GM21381 (cell line): ENCODE results near the gene UBR3.
"Not testable (repeated sequence)": the region's sequence is repeated elsewhere in the genome, so short reads cannot be mapped to it uniquely, and the experiment has no call there.

Experiments
- ATAC-seq: cut with Tn5 transposase; IDR thresholded peaks from one replicate; pipeline ENCODE4 v1.9.1; 2021; ENCODE audit warnings: mild to moderate bottlenecking, moderate library complexity; ENCODE audit not compliant: unreplicated experiment

UBR3 gene

DNA sequence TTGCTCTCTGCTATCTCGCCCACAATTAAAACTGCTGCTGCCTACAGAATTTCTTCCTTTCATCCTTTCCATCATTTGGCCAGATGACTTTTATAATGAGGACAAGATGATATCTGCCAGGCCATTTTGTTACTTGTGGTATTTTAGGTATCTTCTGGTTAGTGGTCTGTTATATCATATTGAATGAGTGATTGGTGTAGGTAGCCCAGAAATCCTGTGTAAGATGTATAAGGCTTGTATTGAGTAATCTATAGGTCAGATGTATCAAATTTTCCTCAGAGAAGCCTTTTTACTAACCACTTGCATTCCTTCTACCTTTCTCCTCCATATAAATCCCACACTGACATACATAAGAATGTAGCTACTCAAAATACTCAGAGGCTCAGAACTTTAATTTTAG lies 118.3 kb downstream of the UBR3 start:
- ATAC-seq = no peak

DNA sequence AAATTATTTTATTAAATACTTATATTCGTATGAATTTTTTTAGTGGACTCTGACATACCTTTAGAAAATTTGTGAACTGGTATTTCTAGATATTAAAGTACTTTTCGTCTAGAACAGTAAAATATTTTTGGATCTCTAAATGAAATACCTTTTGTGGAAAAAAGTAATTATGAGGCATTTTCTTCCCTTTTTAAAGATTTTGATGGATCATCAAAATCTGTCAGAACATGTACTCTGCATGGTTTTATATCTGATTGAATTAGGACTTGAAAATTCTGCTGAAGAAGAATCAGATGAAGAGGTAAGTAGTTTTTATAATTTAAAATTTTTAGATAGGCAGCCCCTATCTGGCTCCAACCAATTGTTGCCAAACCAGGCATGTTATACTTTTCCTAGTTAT lies 118.8 kb downstream of the UBR3 start:
- no peak for ATAC-seq

DNA sequence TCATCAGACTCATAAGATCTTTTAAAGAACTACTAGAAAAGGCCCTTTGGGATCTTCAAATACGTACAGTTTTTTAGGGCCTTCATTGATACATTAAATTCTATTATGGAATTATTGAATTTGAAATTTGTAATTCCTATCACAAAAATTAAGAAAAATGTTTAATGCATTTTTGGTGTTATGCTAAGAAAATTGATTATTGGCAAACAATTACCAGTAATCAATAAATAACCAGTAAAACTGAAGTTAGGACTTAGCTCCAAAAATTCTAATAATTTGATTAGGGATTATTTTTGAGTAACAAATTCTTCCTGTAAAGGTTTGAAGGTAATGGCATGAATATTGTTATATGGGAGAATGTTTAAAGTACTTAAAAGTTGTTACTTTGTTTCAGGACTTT lies 119.3 kb downstream of the UBR3 start:
- no peak for ATAC-seq

DNA sequence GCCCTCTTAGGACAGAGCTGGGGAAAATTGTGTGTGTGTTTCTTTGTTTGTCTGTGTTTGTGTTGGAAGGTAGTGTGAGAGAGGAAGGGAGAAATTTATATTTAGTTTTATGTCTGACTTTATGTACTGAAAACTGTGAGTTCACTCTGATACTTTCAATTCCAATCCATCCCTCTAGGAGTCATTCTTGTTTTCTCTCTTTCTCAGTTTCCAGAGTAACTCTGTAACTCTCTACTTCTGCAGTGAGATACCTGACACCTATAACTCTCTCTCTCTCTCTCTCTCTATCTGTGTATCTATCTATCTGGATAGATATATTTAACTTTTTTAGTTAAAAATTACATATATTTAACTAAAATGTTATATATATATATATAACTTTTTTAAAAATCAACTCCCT lies 128.7 kb downstream of the UBR3 start:
- no peak for ATAC-seq

DNA sequence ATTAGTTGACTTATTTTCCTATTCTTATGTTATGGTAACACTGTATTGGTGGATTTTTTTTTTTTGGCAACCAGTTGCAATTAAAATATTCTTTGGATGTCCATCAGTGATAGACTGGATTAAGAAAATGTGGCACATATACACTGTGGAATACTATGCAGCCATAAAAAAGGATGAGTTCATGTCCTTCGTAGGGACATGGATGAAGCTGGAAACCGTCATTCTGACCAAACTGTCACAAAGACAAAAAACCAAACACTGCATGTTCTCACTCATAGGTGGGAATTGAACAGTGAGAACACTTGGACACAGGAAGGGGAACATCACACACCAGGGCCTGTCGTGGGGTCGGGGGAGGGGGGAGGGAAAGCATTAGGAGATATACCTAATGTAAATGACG lies 130.0 kb downstream of the UBR3 start:
- not testable (repeated sequence) for ATAC-seq

DNA sequence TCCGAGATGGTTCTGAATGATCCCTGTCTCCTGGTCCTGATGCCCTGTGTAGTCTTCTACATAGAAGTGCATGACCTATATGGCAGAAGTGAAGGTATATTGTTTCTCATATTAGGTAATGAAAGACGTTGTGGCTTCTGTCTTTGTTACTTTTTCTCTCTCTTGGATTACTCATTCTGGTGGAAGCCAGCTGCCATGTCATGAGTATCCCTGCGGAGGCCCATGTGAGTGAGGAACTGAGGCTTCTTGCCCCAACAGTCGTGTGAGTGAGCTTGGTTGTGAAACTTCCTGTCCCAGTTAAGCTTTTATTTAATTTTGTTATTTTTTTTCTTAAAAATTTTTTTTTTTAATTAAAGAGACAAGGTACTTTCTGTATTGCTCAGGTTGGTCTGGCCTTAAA lies 134.7 kb downstream of the UBR3 start:
- ATAC-seq = no peak

DNA sequence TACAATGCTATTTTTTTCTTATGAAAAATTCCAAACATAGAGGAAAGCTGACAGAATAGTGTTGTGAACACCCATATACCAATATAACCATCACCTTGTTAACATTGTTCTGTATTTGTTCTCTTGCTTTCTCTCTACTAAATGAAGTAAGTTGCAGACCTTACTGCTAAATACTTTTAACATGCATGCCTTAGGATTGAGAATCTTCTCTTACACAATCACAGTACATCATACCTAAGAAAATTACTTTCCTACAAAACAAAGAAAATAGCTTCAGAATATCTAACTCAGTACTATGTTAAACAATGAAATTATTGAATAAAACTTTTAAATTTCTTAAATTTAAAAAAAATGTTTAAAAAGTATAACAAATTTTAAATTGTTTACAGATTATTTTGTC lies 136.5 kb downstream of the UBR3 start:
- ATAC-seq = no peak

DNA sequence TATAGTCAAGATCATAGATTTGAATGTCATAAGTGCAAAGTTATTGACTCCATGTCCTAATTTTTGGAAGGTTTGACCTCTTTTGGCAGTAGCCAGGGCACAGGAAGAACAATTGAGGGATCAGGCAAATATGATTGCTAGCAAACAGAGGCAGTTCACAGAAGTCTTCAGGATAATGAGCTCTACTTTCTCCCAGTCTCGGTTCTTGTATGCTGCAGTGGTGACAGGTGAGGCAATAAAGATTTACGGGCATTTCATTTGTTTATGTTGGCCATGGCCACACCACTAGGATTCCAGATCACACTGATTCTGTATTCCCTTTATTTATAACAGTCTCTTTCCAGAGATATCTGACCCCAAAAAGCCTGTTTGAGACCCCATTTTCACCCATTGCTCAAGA lies 137.5 kb downstream of the UBR3 start:
- no peak for ATAC-seq

DNA sequence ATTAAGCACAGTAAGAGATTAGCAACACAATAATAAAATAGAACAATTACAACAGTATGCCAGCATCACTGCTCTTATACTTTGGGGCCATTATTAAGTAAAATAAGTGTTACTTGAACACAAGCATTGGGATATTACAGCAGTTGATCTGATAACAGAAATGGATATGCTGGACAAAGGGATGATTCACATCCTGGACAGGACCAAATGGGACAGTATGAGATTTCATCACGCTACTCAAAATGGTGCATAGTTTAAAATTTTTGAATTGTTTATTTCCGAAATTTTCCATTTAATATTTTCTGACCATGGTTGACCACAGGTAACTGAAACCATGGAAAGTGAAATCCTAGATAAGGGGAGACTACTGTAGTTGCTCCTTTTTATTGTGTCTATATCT lies 138.2 kb downstream of the UBR3 start:
- ATAC-seq = no peak

DNA sequence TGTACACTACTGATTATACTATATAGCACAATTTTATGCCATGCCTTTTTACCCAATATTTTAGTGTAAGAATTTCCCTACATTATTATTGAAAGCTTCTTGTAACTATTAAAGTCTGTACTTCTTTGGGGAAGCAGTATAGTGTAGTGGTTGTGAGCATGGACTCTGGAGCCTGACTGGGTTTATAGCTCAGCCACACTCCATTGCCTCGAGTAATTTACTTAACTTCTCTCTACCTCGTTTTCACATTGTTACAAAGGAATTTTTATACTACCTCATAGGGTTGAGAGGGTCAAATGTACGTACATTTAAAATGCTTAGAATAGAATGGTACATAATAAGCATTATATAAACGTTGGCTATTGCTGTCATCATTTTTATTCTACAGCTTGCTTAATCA lies 139.2 kb downstream of the UBR3 start:
- ATAC-seq = no peak

DNA sequence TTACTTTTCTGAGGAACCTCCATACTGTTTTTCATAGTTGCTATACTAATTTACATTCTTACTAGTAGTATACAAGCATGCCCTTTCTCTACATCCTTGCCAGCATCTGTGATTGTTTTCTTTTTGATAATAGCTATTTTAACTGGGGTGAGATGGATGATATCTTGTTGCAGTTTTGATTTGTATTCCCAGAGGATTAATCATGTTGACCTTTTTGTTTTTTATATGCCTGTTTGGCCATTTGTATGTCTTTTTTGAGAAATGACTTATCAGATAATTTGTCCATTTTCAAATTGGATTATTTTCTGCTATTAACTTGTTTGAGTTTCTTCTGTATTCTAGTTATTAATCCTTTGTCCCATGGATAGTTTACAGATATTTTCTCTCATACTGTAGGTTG lies 141.5 kb downstream of the UBR3 start:
- no peak for ATAC-seq

DNA sequence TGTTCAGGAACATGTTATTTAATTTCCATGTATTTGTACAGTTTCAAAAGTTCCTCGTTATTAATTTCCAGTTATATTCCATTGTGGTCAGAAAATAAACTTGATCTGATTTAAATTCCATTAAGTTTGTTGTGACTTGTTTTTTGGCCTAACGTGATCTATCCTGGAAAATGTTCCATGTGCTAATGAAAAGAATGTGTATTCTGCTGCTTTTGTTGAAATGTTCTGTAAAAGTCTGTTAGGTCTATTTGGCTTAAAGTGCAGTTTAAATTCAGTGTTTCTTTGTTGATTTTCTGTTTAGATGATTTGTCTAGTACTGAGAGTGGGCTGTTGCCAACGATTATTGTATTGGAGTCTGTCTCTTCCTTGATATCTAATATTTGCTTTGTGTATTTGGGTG lies 148.0 kb downstream of the UBR3 start:
- ATAC-seq = no peak

DNA sequence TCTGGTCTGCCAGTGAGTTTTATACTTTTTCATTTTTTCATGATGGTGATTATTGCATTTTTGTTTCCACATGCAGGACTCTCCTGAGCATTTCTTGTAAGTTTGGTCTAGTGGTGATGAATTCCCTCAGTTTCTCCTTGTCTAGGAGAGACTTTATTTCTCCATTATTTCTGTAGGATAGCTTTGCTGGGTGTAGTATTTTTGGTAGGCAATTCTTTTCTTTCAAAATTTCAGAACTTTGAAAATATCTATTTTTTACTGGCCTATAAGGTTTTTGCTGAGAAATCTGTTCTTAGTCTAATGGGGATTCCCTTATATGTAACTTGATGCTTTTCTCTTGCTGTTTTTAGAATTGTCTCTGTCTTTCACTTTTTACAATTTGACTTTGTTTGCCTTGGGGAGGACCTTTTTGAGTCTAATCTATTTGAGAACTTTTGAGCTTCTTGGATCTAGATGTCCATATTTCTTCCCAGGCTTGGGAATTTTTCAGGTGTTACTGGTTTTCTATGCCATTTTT lies 149.1 kb downstream of the UBR3 start:
- no peak for ATAC-seq

DNA sequence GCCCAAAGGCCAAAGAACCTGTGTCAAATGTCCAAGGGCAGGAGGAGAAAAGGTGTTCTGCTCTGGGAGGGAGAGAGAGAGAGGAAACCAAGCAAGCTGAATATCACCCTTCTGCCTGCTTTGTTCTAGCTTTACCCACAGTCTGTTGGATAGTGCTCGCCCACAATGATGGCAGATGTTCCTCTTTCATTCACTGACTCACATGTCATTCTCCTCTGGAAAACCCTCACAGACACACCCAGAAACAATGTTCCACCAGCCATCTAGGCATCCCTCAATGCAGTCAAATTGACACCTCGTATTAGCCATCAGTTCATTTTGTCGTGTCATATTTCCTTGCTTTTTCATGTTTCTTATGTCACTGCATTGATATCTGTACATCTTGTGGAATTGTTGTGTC lies 150.3 kb downstream of the UBR3 start:
- ATAC-seq = no peak

DNA sequence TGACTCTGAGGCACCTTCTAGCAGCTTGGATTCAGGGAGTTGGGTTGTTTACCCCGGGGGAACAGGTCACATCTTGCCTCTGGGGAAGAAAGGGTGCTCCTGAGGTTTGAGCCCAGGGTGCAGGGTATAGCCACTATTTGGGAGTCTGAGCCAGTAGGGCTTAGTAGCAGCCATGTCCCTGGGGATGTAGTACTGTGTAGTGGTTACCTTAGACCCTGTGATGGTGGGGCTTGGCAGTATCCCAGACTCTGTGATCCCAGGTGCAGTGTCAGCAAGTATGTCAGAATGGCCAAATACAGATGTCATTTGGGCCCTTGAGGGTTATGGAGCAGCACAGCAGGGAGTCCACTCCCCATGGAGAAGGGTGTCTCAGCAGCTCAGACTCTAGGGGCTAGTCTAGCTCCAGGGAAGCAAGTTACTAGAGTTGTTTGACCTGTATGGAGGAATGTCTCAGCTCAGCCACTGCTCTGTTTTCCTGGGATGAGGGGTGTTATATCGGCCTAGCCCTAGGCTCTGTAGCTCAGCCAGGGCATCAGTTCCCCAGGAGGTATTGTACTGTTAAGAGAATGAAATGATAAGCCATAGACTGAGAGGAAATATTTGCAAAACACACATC lies 151.3 kb downstream of the UBR3 start:
- ATAC-seq = no peak

DNA sequence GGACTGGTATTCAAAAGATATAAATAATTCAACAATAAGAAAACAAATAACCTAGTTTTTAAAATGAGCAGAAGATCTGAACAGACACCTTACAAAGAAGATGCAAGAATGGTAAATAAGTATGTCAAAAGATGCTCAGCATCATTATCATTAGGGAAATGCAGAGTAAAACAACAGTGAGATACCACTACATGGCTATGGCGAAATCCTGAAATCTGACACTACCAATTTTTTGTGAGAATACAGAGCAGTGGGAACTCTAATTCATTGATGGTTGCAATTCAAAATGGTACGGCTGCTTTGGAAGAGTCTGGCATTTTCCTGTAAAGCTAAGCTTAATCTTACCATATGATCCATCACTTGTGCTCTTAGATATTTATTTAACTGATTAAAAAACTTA lies 151.8 kb downstream of the UBR3 start:
- no peak for ATAC-seq

DNA sequence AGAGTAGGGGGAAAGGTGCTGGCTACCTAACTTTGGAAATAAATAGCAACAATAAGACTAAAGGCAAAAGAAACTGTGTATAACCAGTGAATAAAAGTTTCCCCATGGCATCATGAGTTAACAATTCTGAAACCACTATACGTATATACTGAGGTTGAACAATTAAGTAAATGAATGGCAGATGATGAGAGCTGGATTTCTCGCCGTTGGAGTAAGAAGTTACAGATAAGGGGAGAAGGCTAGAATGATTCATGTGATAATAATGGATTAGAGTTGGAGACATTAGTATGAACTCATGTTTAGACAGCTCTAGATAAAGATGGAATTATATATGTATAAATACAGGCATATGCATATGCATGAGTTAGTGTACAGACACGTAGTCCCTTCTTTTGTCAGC lies 152.7 kb downstream of the UBR3 start:
- ATAC-seq = no peak

DNA sequence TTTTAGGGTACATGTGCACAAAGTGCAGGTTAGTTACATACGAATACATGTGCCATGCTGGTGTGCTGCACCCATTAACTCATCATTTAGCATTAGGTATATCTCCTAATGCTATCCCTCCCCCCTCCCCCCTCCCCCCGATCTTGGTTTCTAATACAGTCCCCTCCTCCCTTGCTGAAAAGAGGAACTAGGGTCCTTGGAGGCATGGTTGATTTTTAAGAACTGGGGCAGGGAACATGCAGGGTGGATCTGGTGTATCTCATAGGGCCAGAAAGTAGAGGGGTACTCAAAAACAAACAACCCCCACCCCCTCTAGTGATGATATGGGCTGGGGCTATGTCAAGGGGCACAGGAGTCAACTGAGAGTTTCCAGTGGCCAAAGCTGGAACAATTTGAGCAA lies 153.4 kb downstream of the UBR3 start:
- ATAC-seq = no peak

DNA sequence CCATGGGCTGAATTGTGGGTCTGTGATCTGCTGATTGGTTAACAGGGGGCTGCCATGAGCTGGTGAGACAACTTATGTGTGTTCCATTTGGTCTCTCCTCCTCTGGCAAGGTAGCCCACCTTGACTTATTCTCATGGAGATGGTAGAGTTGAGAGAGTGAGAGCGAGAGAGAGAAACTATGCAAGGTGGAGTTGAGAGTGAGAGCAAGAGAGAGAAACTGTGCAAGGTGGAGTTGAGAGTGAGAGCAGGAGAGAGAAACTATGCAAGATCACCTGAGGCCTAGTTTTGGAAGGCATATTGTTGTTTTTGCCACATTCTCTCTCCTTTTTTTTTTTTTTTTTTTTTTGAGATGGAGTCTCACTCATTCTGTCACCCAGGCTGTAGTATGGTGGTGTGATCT lies 155.7 kb downstream of the UBR3 start:
- no peak for ATAC-seq

DNA sequence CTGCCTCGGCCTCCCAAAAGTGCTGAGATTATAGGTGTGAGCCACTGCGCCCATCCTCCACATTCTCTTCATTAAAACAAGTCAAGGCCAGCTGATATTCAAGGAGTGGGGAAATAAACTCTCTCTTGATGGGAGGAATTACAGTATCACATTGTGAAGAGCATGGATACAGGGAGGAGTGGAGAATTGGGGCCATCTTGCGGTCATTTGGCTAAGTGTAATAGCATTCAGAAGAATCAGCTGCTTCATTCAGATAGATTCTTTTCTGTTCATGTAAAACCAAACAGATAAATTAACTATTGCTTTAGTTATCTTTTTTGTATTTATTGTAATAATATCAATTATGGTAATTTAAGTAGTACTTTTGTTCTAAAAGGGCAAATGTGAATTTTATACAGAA lies 156.3 kb downstream of the UBR3 start:
- ATAC-seq = no peak

DNA sequence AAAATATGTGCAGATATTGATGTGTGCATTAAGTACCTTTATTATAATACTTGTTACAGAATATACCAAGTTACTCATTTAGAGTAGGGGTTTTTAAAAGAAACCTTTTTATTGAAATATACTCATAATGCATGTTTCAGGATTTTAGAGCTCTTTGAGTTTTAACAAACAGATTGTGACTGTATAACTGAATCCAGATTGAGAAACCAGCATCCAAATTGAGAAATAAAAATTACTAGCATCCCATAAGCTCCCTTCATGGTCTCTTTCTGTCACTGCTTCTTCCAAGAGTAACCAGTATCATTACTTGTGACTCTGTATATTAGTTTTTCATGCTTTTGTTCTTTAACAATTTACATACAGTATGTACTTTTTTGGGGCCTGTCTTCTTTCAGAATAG lies 156.9 kb downstream of the UBR3 start:
- ATAC-seq = no peak

DNA sequence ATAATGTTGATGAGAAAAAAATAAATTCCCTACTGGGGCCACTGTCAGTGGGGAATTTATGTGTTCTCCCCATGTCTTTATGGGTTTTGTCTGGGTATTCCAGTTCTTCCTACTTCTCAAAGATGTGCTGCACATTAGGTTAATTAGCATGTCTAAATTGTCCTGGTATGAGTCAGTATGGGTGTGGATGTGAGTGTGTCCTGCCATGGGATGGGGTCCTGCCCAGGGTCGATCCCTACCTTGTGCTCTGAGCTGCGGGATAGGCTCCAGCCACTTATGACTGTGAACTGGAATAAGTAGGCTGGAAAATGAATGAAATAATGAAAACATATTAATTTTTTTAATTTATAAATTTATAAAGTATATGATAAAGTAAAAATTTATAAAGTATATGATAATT lies 167.5 kb downstream of the UBR3 start:
- no peak for ATAC-seq

DNA sequence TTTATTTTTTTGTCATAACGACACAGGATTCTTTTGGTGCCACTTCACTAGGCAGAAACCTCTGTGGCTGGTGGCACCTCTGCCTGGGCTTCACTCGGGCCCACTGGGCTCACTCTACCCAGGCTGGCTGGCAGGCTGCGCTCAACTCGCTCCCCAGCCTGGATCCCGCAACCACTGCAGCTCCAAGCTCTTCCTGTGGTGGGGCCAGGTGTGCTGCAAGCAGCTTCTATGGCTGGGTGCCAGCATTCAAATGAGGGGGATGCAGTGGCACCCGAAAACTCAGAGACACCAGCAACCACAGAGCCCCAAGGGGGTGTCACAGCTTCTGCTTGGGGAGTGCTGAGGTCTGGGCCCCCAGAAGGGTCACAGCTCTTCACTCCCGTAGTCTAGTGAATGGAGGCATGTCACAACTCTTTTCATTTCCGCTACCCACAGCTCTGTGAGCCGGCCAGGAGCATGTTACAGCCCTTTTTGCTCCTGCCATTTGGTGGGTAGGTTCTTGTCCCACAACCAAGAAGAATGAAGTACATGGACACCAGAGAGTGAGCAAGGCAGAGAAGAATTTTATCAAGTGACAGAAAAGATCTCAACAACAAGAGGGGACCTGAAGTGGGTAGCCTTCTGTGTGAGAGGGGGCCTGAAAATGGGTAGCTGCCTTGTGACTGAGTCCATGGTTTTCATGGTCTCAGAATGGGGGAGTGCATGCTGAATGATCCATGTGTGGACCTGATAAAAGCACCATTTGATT lies 170.1 kb downstream of the UBR3 start:
- no peak for ATAC-seq
